H1 (cell line): Measurements from ENCODE around the gene JOSD2. TPM values are rescaled to one million over a fixed set of nuclear protein-coding genes. Genes with fewer than 3 reads are reported as not detected.

Source experiments
- CTCF ChIA-PET: fragments of 300-600 bp; sonication (Branson Sonifier 250); formaldehyde crosslinking; loops from one replicate; lab custom pipeline; 2021; ENCODE audit not compliant: partially characterized antibody; lab: Charles Lee
- POLR2A ChIA-PET: fragments of 300-600 bp; sonication (Branson Sonifier 250); formaldehyde crosslinking; loops from one replicate; lab custom pipeline; 2021; ENCODE audit warnings: inconsistent platforms; ENCODE audit not compliant: partially characterized antibody; lab: Charles Lee
- DNase-seq, 2 experiments: peaks; one replicate each; pipeline versions ENCODE4 v3.0.0 to v3.0.0-alpha.2; 2010 to 2022; ENCODE audit warnings: low spot score in 2 of 2, low read depth in 1 of 2, mixed read lengths in 1 of 2
- FAIRE-seq: peaks from 2 replicates; lab custom pipeline; 2011; peaks lifted over from hg19 to GRCh38; lab: Jason Lieb, UNC
- H2AFZ ChIP-seq: 2 replicates; pipeline ENCODE4 v1.8.1; 2012; ENCODE audit warnings: low read length, inconsistent platforms
- H2AK5ac ChIP-seq: 2 replicates; pipeline ENCODE4 v1.6.1; 2013; ENCODE audit warnings: low read depth, low read length
- H2BK120ac ChIP-seq: replicated peaks from 2 replicates; pipeline ENCODE3; 2013; ENCODE audit warnings: low read depth, low read length, inconsistent platforms
- H2BK12ac ChIP-seq: 2 replicates; pipeline ENCODE4 v1.6.1; 2013; ENCODE audit warnings: low read depth, low read length
- H2BK15ac ChIP-seq: 2 replicates; pipeline ENCODE4 v1.6.1; 2013; ENCODE audit warnings: low read length
- H2BK20ac ChIP-seq: 2 replicates; pipeline ENCODE4 v1.6.1; 2013; ENCODE audit warnings: low read length
- H2BK5ac ChIP-seq: 2 replicates; pipeline ENCODE4 v1.6.1; 2013; ENCODE audit warnings: low read depth, low read length
- H3K14ac ChIP-seq: 2 replicates; pipeline ENCODE4 v1.6.1; 2013; ENCODE audit warnings: inconsistent platforms; ENCODE audit not compliant: insufficient read length
- H3K18ac ChIP-seq: 2 replicates; pipeline ENCODE4 v1.6.1; 2013; ENCODE audit warnings: low read length; ENCODE audit errors: extremely low read depth
- H3K23ac ChIP-seq: 2 replicates; pipeline ENCODE4 v1.6.1; 2013; ENCODE audit warnings: inconsistent platforms; ENCODE audit not compliant: insufficient read length
- H3K23me2 ChIP-seq: 2 replicates; pipeline ENCODE4 v1.6.1; 2013; ENCODE audit warnings: low read depth, low read length
- H3K27ac ChIP-seq: 2 replicates; pipeline ENCODE4 v1.6.1; 2011; ENCODE audit warnings: low read depth, low read length, inconsistent platforms
- H3K27me3 ChIP-seq, 4 experiments: replicated peaks in 1 of 4; 1 replicate in 1 of 4; 2 replicates in 3 of 4; pipeline versions ENCODE4 v1.6.1 to v1.8.1; 2011 to 2013; ENCODE audit warnings: low read length in 3 of 4, mild to moderate bottlenecking in 3 of 4, inconsistent platforms in 2 of 4, mixed read lengths in 2 of 4, moderate library complexity in 1 of 4; ENCODE audit not compliant: control insufficient read depth in 3 of 4, insufficient read depth in 3 of 4; ENCODE audit errors: extremely low read depth in 1 of 4
- H3K36me3 ChIP-seq, 4 experiments: 2 replicates each; pipeline versions ENCODE4 v1.6.1 to v1.8.1; 2011 to 2013; ENCODE audit warnings: mild to moderate bottlenecking in 4 of 4, low read length in 3 of 4, moderate library complexity in 2 of 4, control low read depth in 1 of 4, inconsistent platforms in 1 of 4; ENCODE audit not compliant: insufficient read depth in 4 of 4, control insufficient read depth in 2 of 4
- H3K4ac ChIP-seq: replicated peaks from 2 replicates; pipeline ENCODE3; 2013; ENCODE audit warnings: low read length, low read depth, mixed read lengths, inconsistent platforms; ENCODE audit not compliant: insufficient read length
- H3K4me1 ChIP-seq, 4 experiments: replicated peaks in 1 of 4; 1 replicate in 1 of 4; 2 replicates in 3 of 4; pipeline versions ENCODE4 v1.6.1 to v1.8.1; 2011 to 2013; ENCODE audit warnings: low read length in 3 of 4, inconsistent platforms in 2 of 4, mixed read lengths in 1 of 4; ENCODE audit not compliant: insufficient read depth in 4 of 4, control insufficient read depth in 3 of 4
- H3K4me2 ChIP-seq, 2 experiments: 2 replicates each; pipeline versions ENCODE4 v1.6.1 to v1.8.1; 2011 to 2013; ENCODE audit warnings: low read depth in 2 of 2, low read length in 2 of 2, control low read depth in 1 of 2, inconsistent platforms in 1 of 2, mild to moderate bottlenecking in 1 of 2; ENCODE audit not compliant: insufficient read depth in 1 of 2
- H3K4me3 ChIP-seq, 4 experiments: fragments of 200-600, 300-600 bp in 1 of 4; sonication (generic), shearing (Covaris generic), sonication (Bioruptor Twin) in 1 of 4; 2 replicates each; pipeline versions ENCODE4 v1.5.1 to v1.8.1; 2011 to 2016; ENCODE audit warnings: low read length in 4 of 4, low read depth in 3 of 4, control low read depth in 2 of 4, inconsistent platforms in 2 of 4, mild to moderate bottlenecking in 2 of 4, mixed read lengths in 1 of 4, moderate library complexity in 1 of 4; ENCODE audit not compliant: insufficient read depth in 2 of 4; ENCODE audit errors: extremely low read depth in 1 of 4
- H3K56ac ChIP-seq: replicated peaks from 2 replicates; pipeline ENCODE3; 2013; ENCODE audit warnings: low read depth, mild to moderate bottlenecking, mixed read lengths, low read length, inconsistent platforms; ENCODE audit not compliant: insufficient read length
- H3K79me1 ChIP-seq: 2 replicates; pipeline ENCODE4 v1.6.1; 2013; ENCODE audit warnings: low read depth, low read length, control low read depth
- H3K79me2 ChIP-seq, 2 experiments: 2 replicates each; pipeline versions ENCODE4 v1.6.1 to v1.8.1; 2012 to 2013; ENCODE audit warnings: low read length in 2 of 2, mild to moderate bottlenecking in 2 of 2, inconsistent platforms in 1 of 2; ENCODE audit not compliant: insufficient read depth in 2 of 2, control insufficient read depth in 1 of 2
- H3K9ac ChIP-seq, 4 experiments: replicated peaks in 1 of 4; 1 replicate in 1 of 4; 2 replicates in 3 of 4; pipeline versions ENCODE4 v1.6.1 to v1.8.1; 2011 to 2013; ENCODE audit warnings: low read depth in 3 of 4, low read length in 3 of 4, control low read depth in 2 of 4, mild to moderate bottlenecking in 2 of 4, moderate library complexity in 2 of 4, inconsistent platforms in 1 of 4; ENCODE audit errors: extremely low read depth in 1 of 4
- H3K9me3 ChIP-seq, 2 experiments: 2 replicates each; pipeline versions ENCODE4 v1.6.1 to v1.8.1; 2012 to 2013; ENCODE audit warnings: mild to moderate bottlenecking in 2 of 2, moderate library complexity in 2 of 2, control low read depth in 1 of 2, inconsistent platforms in 1 of 2, low read depth in 1 of 2, low read length in 1 of 2, mixed read lengths in 1 of 2; ENCODE audit not compliant: insufficient read depth in 2 of 2
- H4K20me1 ChIP-seq, 2 experiments: replicated peaks in 1 of 2; 2 replicates each; pipeline versions ENCODE3 to v1.8.1; 2011 to 2013; ENCODE audit warnings: inconsistent platforms in 2 of 2, low read length in 2 of 2, mild to moderate bottlenecking in 1 of 2; ENCODE audit not compliant: insufficient read depth in 2 of 2, control insufficient read depth in 1 of 2
- H4K5ac ChIP-seq: 2 replicates; pipeline ENCODE4 v1.6.1; 2013; ENCODE audit warnings: low read length, low read depth, mixed read lengths, inconsistent platforms; ENCODE audit not compliant: insufficient read length
- H4K8ac ChIP-seq: 2 replicates; pipeline ENCODE4 v1.8.0; 2013; ENCODE audit warnings: mild to moderate bottlenecking, moderate library complexity, low read length, inconsistent platforms; ENCODE audit not compliant: insufficient read depth; ENCODE audit errors: extremely low read depth
- H4K91ac ChIP-seq: replicated peaks from 2 replicates; pipeline ENCODE3; 2013; ENCODE audit warnings: low read length, mixed read lengths, inconsistent platforms; ENCODE audit not compliant: insufficient read length
- CBX5 ChIP-seq: fragments of 300-800, 300-1000 bp; sonication (generic); IDR thresholded peaks from 2 replicates; pipeline ENCODE4 v1.7.1; 2016; ENCODE audit warnings: antibody characterized with exemption, low read length, low read depth
- CHD1 ChIP-seq: IDR thresholded peaks from 2 replicates; pipeline ENCODE4 v1.6.1; 2012; ENCODE audit warnings: low read depth, low read length, improper control_type of control experiment
- CHD2 ChIP-seq: IDR thresholded peaks from 2 replicates; pipeline ENCODE4 v1.6.1; 2012; ENCODE audit warnings: low read length, improper control_type of control experiment
- GTF2F1 ChIP-seq: IDR thresholded peaks from 2 replicates; pipeline ENCODE4 v1.6.1; 2012; ENCODE audit warnings: low read depth, low read length, improper control_type of control experiment, borderline replicate concordance
- KDM5A ChIP-seq: fragments of 200-600 bp; IDR thresholded peaks from 2 replicates; pipeline ENCODE4 v1.7.1; 2012; ENCODE audit warnings: mild to moderate bottlenecking, low read length, inconsistent platforms, mixed read lengths
- NANOG ChIP-seq: IDR thresholded peaks from 2 replicates; pipeline ENCODE4 v1.6.1; 2011; ENCODE audit warnings: low read length, low read depth, mild to moderate bottlenecking, inconsistent platforms; ENCODE audit not compliant: insufficient read depth, poor library complexity, severe bottlenecking
- POLR2A ChIP-seq, 2 experiments: IDR thresholded peaks; 1 replicate in 1 of 2; 2 replicates in 1 of 2; pipeline ENCODE4 v1.6.1; 2011; ENCODE audit warnings: low read depth in 2 of 2, low read length in 2 of 2, mild to moderate bottlenecking in 2 of 2; ENCODE audit errors: control extremely low read depth in 1 of 2
- POLR2AphosphoS5 ChIP-seq: IDR thresholded peaks from 2 replicates; pipeline ENCODE4 v1.6.1; 2011; ENCODE audit warnings: low read depth, low read length
- SIRT6 ChIP-seq: IDR thresholded peaks from one replicate; pipeline ENCODE4 v1.7.1; 2012; ENCODE audit warnings: low read length, inconsistent platforms
- TAF7 ChIP-seq: optimal IDR thresholded peaks from 2 replicates; pipeline ENCODE3; 2011; ENCODE audit warnings: low read depth, mild to moderate bottlenecking, inconsistent platforms, low read length, moderate library complexity, borderline replicate concordance
- TCF12 ChIP-seq: IDR thresholded peaks from 2 replicates; pipeline ENCODE4 v1.6.1; 2011; ENCODE audit warnings: low read depth, mild to moderate bottlenecking, low read length
- WGBS, 2 experiments: shearing (Covaris generic) in 1 of 2; methylation state at CpG; one replicate each; pipeline versions ENCODE4 v1.1.6 to v1.1.7; 2013 to 2015; ENCODE audit warnings: low lambda C conversion rate in 2 of 2, mixed read lengths in 2 of 2, inconsistent platforms in 1 of 2, low coverage in 1 of 2, missing lambda C conversion rate in 1 of 2; ENCODE audit not compliant: insufficient replicate concordance in 2 of 2, insufficient coverage in 1 of 2, insufficient read length in 1 of 2; ENCODE audit errors: extremely low coverage in 1 of 2, missing lambda C conversion rate in 1 of 2; 5-methylcytosine and 5-hydroxymethylcytosine counted together
- polyA plus RNA-seq, 7 experiments: library from polyadenylated mRNA; depleted of rRNA in 3 of 7; stranded (reverse) in 5 of 7; unstranded in 2 of 7; fragments of >200 nt in 5 of 7; fragments of 200-250 nt in 2 of 7; gene quantifications; 1 replicate in 5 of 7; 2 replicates in 1 of 7; 4 replicates in 1 of 7; pipeline versions ENCODE4 v1.2.1 to v1.2.3, GENCODE V29; 2011 to 2013; ENCODE audit warnings: missing spikeins in 2 of 7, mixed read lengths in 2 of 7
- total RNA-seq: library from RNA; stranded (reverse); fragmentation: NEBNext Ultra II Directional; extraction: Animal tissue kit (Norgen Biotek cat#: 25700); gene quantifications from 2 replicates; pipeline ENCODE4 v1.2.1, GENCODE V29; 2021

Gene JOSD2
- total and polyA plus RNA-seq, 2 of the 8 experiments (the other 6 are each of a cell fraction or from before 2014, with no cell fraction given), result 1.9 to 6.6 TPM

GRCh38 chr19:50495020-50495531 is 15.9 kb downstream of the JOSD2 start:
- Histone ChIP-seq H2AK5ac (no peak overlapping the region), H4K91ac (no peak overlapping the region), H3K9ac (no peak overlapping the region), H2BK20ac (no peak overlapping the region), H3K18ac (no peak overlapping the region), H4K5ac (no peak overlapping the region), H3K79me2 (no peaks in the 10 kb centered on the region), H2BK5ac (no peak overlapping the region), H2BK15ac (no peak overlapping the region), H3K14ac (no peak overlapping the region), H3K4ac (no peak overlapping the region), H3K23ac (no peak overlapping the region), H3K79me1 (no peaks in the 10 kb centered on the region), H3K4me2 (no peak overlapping the region), H4K20me1 (no peaks in the 10 kb centered on the region), H3K4me3 (no peak overlapping the region), H3K27me3 (peaks cover 10 to 78% (median 66%) of the 10 kb centered on the region in 4 experiments), H2BK12ac (no peak overlapping the region), H2BK120ac (no peak overlapping the region), H3K4me1 (peaks cover 0 to 12% (median 6%) of the 10 kb centered on the region in 4 experiments; a peak in 5 of 7 replicates), H3K36me3 (no peaks in the 10 kb centered on the region), H3K56ac (no peak overlapping the region), H4K8ac (no peak overlapping the region), H2AFZ (no peak overlapping the region), H3K9me3 (no peaks in the 10 kb centered on the region), H3K23me2 (peaks cover 6% of the 10 kb centered on the region; the same call in 1 of the 2 replicates), H3K27ac (no peak overlapping the region)
- 81% methylated on average over 5 of the region's 5 CpGs; no CpG with 5 or more reads in 1 of the 2 experiments for WGBS, 2 experiments
- FAIRE-seq (no peak), DNase-seq (no peak)
- ChIA-PET POLR2A (no interaction called here), CTCF (interaction anchor here (1.1 to 2.5 kb wide), 4 partner anchors 8 to 62 kb away, joined by 3 to 12 read pairs (median 4); no protein-coding TSS in a partner anchor)
- TF ChIP-seq POLR2AphosphoS5 (no peak), KDM5A (no peak), POLR2A (IDR thresholded peaks at IDR 0.05; ENCODE audit: control extremely low read depth in 1 of 2, low read depth in 2 of 2, low read length in 2 of 2) (no peak), CHD1 (no peak), TAF7 (no peak), NANOG (no peak), CHD2 (no peak), SIRT6 (no peak), CBX5 (no peak), GTF2F1 (no peak), TCF12 (no peak)
